HEK293 (cell line): ENCODE results near the gene DAND5.

Experiments
- CTCF ChIA-PET: fragments of 350-600 bp; formaldehyde crosslinking; extraction: SDS; loops from one replicate; lab custom pipeline; 2021; ENCODE audit warnings: antibody characterized with exemption; lab: Yijun Ruan, JAX
- POLR2A ChIA-PET: fragments of 300-600 bp; formaldehyde crosslinking; extraction: SDS; loops from one replicate; lab custom pipeline; 2020; ENCODE audit warnings: antibody characterized with exemption, inconsistent platforms; lab: Yijun Ruan, JAX
- H3K27ac ChIP-seq: fragments of 200-500 bp; sonication (Bioruptor generic); 2 replicates; pipeline ENCODE4 v1.5.1; 2014; ENCODE audit warnings: low read depth, low read length, control low read depth, inconsistent platforms; ENCODE audit errors: extremely low read depth
- H3K36me3 ChIP-seq, 2 experiments: fragments of 200-500 bp in 1 of 2; sonication (Bioruptor generic) in 1 of 2; 1 replicate in 1 of 2; 2 replicates in 1 of 2; pipeline ENCODE4 v1.5.1; 2014 to 2017; ENCODE audit warnings: inconsistent platforms in 2 of 2, low read length in 2 of 2; ENCODE audit not compliant: control insufficient read depth in 2 of 2, insufficient read depth in 1 of 2
- H3K4me1 ChIP-seq: fragments of 200-500 bp; sonication (Bioruptor generic); 2 replicates; pipeline ENCODE4 v1.5.1; 2014; ENCODE audit warnings: mild to moderate bottlenecking, low read length, inconsistent platforms; ENCODE audit not compliant: control insufficient read depth, insufficient read depth
- H3K4me3 ChIP-seq: 2 replicates; pipeline ENCODE4 v1.5.1; 2011; ENCODE audit warnings: low read depth, mild to moderate bottlenecking, control low read depth, low read length, moderate library complexity
- H3K9me3 ChIP-seq: fragments of 200-500 bp; sonication (Bioruptor generic); 2 replicates; pipeline ENCODE4 v1.5.1; 2014; ENCODE audit warnings: low read depth, low read length, inconsistent platforms; ENCODE audit not compliant: control insufficient read depth, insufficient read depth
- EGR2 ChIP-seq: fragments of 450-650 bp; formaldehyde crosslinking; IDR thresholded peaks from 2 replicates; pipeline ENCODE4 v1.5.1; 2016; ENCODE audit warnings: low read depth, missing biosample characterization, missing genetic modification characterization
- HIC1 ChIP-seq: fragments of 450-650 bp; formaldehyde crosslinking; IDR thresholded peaks from 2 replicates; pipeline ENCODE4 v1.5.1; 2016; ENCODE audit warnings: missing biosample characterization, missing genetic modification characterization
- IKZF3 ChIP-seq: fragments of 450-650 bp; IDR thresholded peaks from 2 replicates; pipeline ENCODE4 v1.5.0; 2018; ENCODE audit warnings: missing biosample characterization, mild to moderate bottlenecking, missing genetic modification characterization, moderate library complexity
- MZF1 ChIP-seq: fragments of 450-650 bp; formaldehyde crosslinking; IDR thresholded peaks from 2 replicates; pipeline ENCODE4 v1.5.1; 2017; ENCODE audit warnings: missing biosample characterization, missing genetic modification characterization, borderline replicate concordance
- SP2 ChIP-seq: fragments of 450-650 bp; formaldehyde crosslinking; IDR thresholded peaks from 2 replicates; pipeline ENCODE4 v1.5.1; 2016; ENCODE audit warnings: missing biosample characterization, missing genetic modification characterization
- ZBTB20 ChIP-seq: fragments of 450-650 bp; formaldehyde crosslinking; IDR thresholded peaks from 2 replicates; pipeline ENCODE4 v1.5.1; 2016; ENCODE audit warnings: missing biosample characterization, missing genetic modification characterization
- ZBTB44 ChIP-seq: fragments of 450-650 bp; IDR thresholded peaks from 2 replicates; pipeline ENCODE4 v1.5.1; 2018; ENCODE audit warnings: missing biosample characterization, mild to moderate bottlenecking, missing genetic modification characterization
- ZFHX2 ChIP-seq: fragments of 450-650 bp; formaldehyde crosslinking; conservative IDR thresholded peaks from 2 replicates; pipeline ENCODE4 v1.5.1; 2016; ENCODE audit warnings: missing biosample characterization, missing genetic modification characterization
- ZFP69B ChIP-seq: fragments of 450-650 bp; formaldehyde crosslinking; IDR thresholded peaks from 2 replicates; pipeline ENCODE4 v1.5.1; 2016; ENCODE audit warnings: missing biosample characterization, missing genetic modification characterization
- ZNF114 ChIP-seq: fragments of 450-650 bp; formaldehyde crosslinking; IDR thresholded peaks from 2 replicates; pipeline ENCODE4 v1.5.0; 2017; ENCODE audit warnings: missing biosample characterization, missing genetic modification characterization
- ZNF335 ChIP-seq: fragments of 450-650 bp; formaldehyde crosslinking; conservative IDR thresholded peaks from 2 replicates; pipeline ENCODE4 v1.5.1; 2016; ENCODE audit warnings: missing biosample characterization, missing genetic modification characterization
- ZNF449 ChIP-seq: fragments of 450-650 bp; formaldehyde crosslinking; IDR thresholded peaks from 2 replicates; pipeline ENCODE4 v1.5.1; 2017; ENCODE audit warnings: missing biosample characterization, mild to moderate bottlenecking, missing genetic modification characterization, moderate library complexity
- ZNF48 ChIP-seq: fragments of 450-650 bp; formaldehyde crosslinking; IDR thresholded peaks from 2 replicates; pipeline ENCODE4 v1.5.1; 2016; ENCODE audit warnings: missing biosample characterization, missing genetic modification characterization
- ZNF521 ChIP-seq: fragments of 450-650 bp; formaldehyde crosslinking; IDR thresholded peaks from 2 replicates; pipeline ENCODE4 v1.5.1; 2017; ENCODE audit warnings: missing biosample characterization, mild to moderate bottlenecking, missing genetic modification characterization
- ZNF600 ChIP-seq: fragments of 450-650 bp; formaldehyde crosslinking; IDR thresholded peaks from 2 replicates; pipeline ENCODE4 v1.5.1; 2016; ENCODE audit warnings: missing biosample characterization, missing genetic modification characterization
- ZNF692 ChIP-seq: fragments of 450-650 bp; formaldehyde crosslinking; IDR thresholded peaks from 2 replicates; pipeline ENCODE4 v1.5.1; 2016; ENCODE audit warnings: missing biosample characterization, missing genetic modification characterization
- ZNF791 ChIP-seq: fragments of 450-650 bp; formaldehyde crosslinking; IDR thresholded peaks from 2 replicates; pipeline ENCODE4 v1.5.1; 2016; ENCODE audit warnings: missing biosample characterization, missing genetic modification characterization
- ZXDB ChIP-seq: fragments of 450-650 bp; formaldehyde crosslinking; IDR thresholded peaks from 2 replicates; pipeline ENCODE4 v1.5.1; 2016; ENCODE audit warnings: missing biosample characterization, missing genetic modification characterization

DAND5 gene

GRCh38 chr19:12953138-12953798 is 16.1 kb upstream of the DAND5 start:
- Histone ChIP-seq H3K36me3 (peaks cover 34 to 66% of the 10 kb centered on the region in 2 experiments), H3K4me3 (no peak overlapping the region), H3K9me3 (no peaks in the 10 kb centered on the region), H3K27ac (peak overlapping the region; percentile 59; the same call in 1 of the 2 replicates), H3K4me1 (peaks cover 10% of the 10 kb centered on the region)
- ChIA-PET POLR2A (interaction anchor here (0.6 to 4.9 kb wide), 6 partner anchors 12 to 199 kb away, joined by 3 to 21 read pairs (median 4); partner anchors contain the start of genes CALR, FARSA and SYCE2), CTCF (interaction anchor here (0.7 to 5.5 kb wide), 2 partner anchors 13 to 16 kb away, joined by 4 to 48 read pairs; no protein-coding TSS in a partner anchor)
- TF ChIP-seq MZF1 (tag by site-specific recombination) (no peak), HIC1 (tag by site-specific recombination) (peak; percentile 8; the same call in 1 of the 2 replicates), ZXDB (tag by site-specific recombination) (0 out of 2 replicates have a peak, but pooled peaks have one; percentile 9), ZNF791 (tag by site-specific recombination) (no peak), ZNF692 (tag by site-specific recombination) (peak; percentile 92), ZFP69B (tag by site-specific recombination) (0 out of 2 replicates have a peak, but pooled peaks have one; percentile 29)
- TF ChIP-seq, all 188 proteins: peak for 4

GRCh38 chr19:12953799-12954611 is 15.4 kb upstream of the DAND5 start:
- CTCF ChIA-PET = interaction anchor here (0.8 to 5.5 kb wide), 2 partner anchors 12 to 23 kb away, joined by 3 to 48 read pairs; no protein-coding TSS in a partner anchor
- peaks cover 34 to 59% of the 10 kb centered on the region in 2 experiments for H3K36me3 ChIP-seq
- peak overlapping the region; percentile 59; the same call in 1 of the 2 replicates for H3K27ac ChIP-seq
- POLR2A ChIA-PET = interaction anchor here (1.0 to 4.9 kb wide), 6 partner anchors 8 to 63 kb away, joined by 3 to 21 read pairs (median 9); partner anchors contain the start of genes CALR, FARSA, GCDH and RAD23A
- peaks cover 10% of the 10 kb centered on the region for H3K4me1 ChIP-seq
- H3K4me3 ChIP-seq = no peak overlapping the region
- no peaks in the 10 kb centered on the region for H3K9me3 ChIP-seq
- TF ChIP-seq ZNF600 (peak; percentile 66), ZNF114 (tag by site-specific recombination) (no peak), ZBTB44 (peak; percentile 23; the same call in 1 of the 2 replicates), ZNF335 (tag by site-specific recombination) (peak; percentile 16; the same call in 1 of the 2 replicates), ZNF449 (tag by site-specific recombination) (no peak), ZNF48 (tag by site-specific recombination) (no peak), ZFHX2 (tag by site-specific recombination) (peak; percentile 95), IKZF3 (tag by site-specific recombination) (peak; percentile 28; the same call in 1 of the 2 replicates), ZNF521 (no peak), ZBTB20 (tag by site-specific recombination) (no peak), SP2 (tag by site-specific recombination) (no peak), EGR2 (tag by site-specific recombination) (peak; percentile 96)
